K562 (cell line): ENCODE data around the gene RBM28. TPM values are rescaled to one million over a fixed set of nuclear protein-coding genes. Genes with fewer than 3 reads are reported as not detected.
A peak's percentile ranks its signal among the peaks of the same experiment; 100 is the strongest.

ENCODE experiments used
- ATAC-seq: fragments of 200-7000 bp; cut with Tn5 transposase; 3 replicates; pipeline ENCODE4 v1.9.1; 2020; ENCODE audit warnings: moderate library complexity
- BruUV-seq: library from RNA; stranded (reverse); fragments of 400-500 nt; replicated peaks from 2 replicates; lab custom pipeline; 2021; lab: Mats Ljungman, UMichigan
- CTCF ChIA-PET: fragments of 300-600 bp; formaldehyde crosslinking; extraction: SDS; loops from one replicate; lab custom pipeline; 2021; ENCODE audit warnings: low intra/inter-chr PET ratio; lab: Yijun Ruan, JAX
- POLR2A ChIA-PET: fragments of 300-600, 350-650 bp; sonication (Branson Sonifier 250); formaldehyde crosslinking; extraction: SDS; loops from one replicate; lab custom pipeline; 2021; ENCODE audit warnings: antibody characterized with exemption, inconsistent platforms; lab: Yijun Ruan, JAX
- DNase-seq, 4 experiments: peaks; one replicate each; pipeline versions ENCODE4 v3.0.0 to v3.0.0-alpha.2; 2011 to 2018; ENCODE audit warnings: low spot score in 3 of 4, mixed read lengths in 3 of 4; ENCODE audit errors: extremely low read depth in 1 of 4
- FAIRE-seq: peaks from 2 replicates; lab custom pipeline; 2011; peaks lifted over from hg19 to GRCh38; lab: Jason Lieb, UNC
- H2AFZ ChIP-seq: 2 replicates; pipeline ENCODE4 v1.6.0; 2011; ENCODE audit warnings: low read depth, low read length, control low read depth, inconsistent platforms
- H3K27ac ChIP-seq: fragments of 200-600 bp; 3 replicates; pipeline ENCODE4 v1.8.0; 2011; ENCODE audit warnings: low read depth, mild to moderate bottlenecking, control low read depth, inconsistent platforms, low read length, moderate library complexity, mixed read lengths; ENCODE audit errors: extremely low read depth
- H3K27me3 ChIP-seq, 2 experiments: fragments of 300-600 bp in 1 of 2; 2 replicates in 1 of 2; 3 replicates in 1 of 2; pipeline versions ENCODE4 v1.6.0 to v1.8.0; 2011; ENCODE audit warnings: inconsistent platforms in 2 of 2, low read length in 2 of 2, mild to moderate bottlenecking in 1 of 2, mixed read lengths in 1 of 2, moderate library complexity in 1 of 2; ENCODE audit not compliant: control insufficient read depth in 2 of 2, insufficient read depth in 2 of 2
- H3K36me3 ChIP-seq: fragments of 300-600 bp; 3 replicates; pipeline ENCODE4 v1.8.0; 2011; ENCODE audit warnings: mild to moderate bottlenecking, low read length, inconsistent platforms; ENCODE audit not compliant: control insufficient read depth, insufficient read depth
- H3K4me1 ChIP-seq, 2 experiments: fragments of 200-600 bp in 1 of 2; replicated peaks in 1 of 2; 2 replicates in 1 of 2; 3 replicates in 1 of 2; pipeline versions ENCODE4 v1.5.1 to v1.8.0; 2011; ENCODE audit warnings: inconsistent platforms in 2 of 2, low read length in 2 of 2, mild to moderate bottlenecking in 1 of 2, mixed read lengths in 1 of 2, moderate library complexity in 1 of 2; ENCODE audit not compliant: control insufficient read depth in 2 of 2, insufficient read depth in 2 of 2
- H3K4me2 ChIP-seq: 2 replicates; pipeline ENCODE4 v1.6.1; 2011; ENCODE audit warnings: low read length, control low read depth, inconsistent platforms, mixed read lengths; ENCODE audit not compliant: insufficient read depth
- H3K4me3 ChIP-seq: fragments of 200-600 bp; sonication (generic), shearing (Covaris generic); 2 replicates; pipeline ENCODE4 v1.5.1; 2016; ENCODE audit warnings: control low read depth, inconsistent platforms
- H3K79me2 ChIP-seq: fragments of 200-600 bp; 3 replicates; pipeline ENCODE4 v1.8.0; 2011; ENCODE audit warnings: low read length, inconsistent platforms; ENCODE audit not compliant: control insufficient read depth, insufficient read depth
- H3K9ac ChIP-seq, 2 experiments: 2 replicates each; pipeline versions ENCODE4 v1.6.0 to v1.6.1; 2011; ENCODE audit warnings: low read depth in 2 of 2, low read length in 2 of 2, control low read depth in 1 of 2, inconsistent platforms in 1 of 2, mild to moderate bottlenecking in 1 of 2, mixed read lengths in 1 of 2; ENCODE audit not compliant: insufficient read depth in 1 of 2
- H3K9me1 ChIP-seq: one replicate; pipeline ENCODE4 v1.6.0; 2011; ENCODE audit warnings: inconsistent platforms, mild to moderate bottlenecking, low read length, moderate library complexity; ENCODE audit not compliant: control insufficient read depth, insufficient read depth
- H3K9me3 ChIP-seq: replicated peaks from 2 replicates; pipeline ENCODE4 v1.5.1; 2011; ENCODE audit warnings: low read depth, low read length, inconsistent platforms; ENCODE audit not compliant: control insufficient read depth, insufficient read depth
- H4K20me1 ChIP-seq: replicated peaks from 2 replicates; pipeline ENCODE4 v1.6.1; 2011; ENCODE audit warnings: low read length, inconsistent platforms, mixed read lengths; ENCODE audit not compliant: control insufficient read depth, insufficient read depth
- BCOR ChIP-seq: fragments of 450-650 bp; IDR thresholded peaks from 2 replicates; pipeline ENCODE4 v1.6.1; 2016
- BRCA1 ChIP-seq, 2 experiments: fragments of 450-650 bp in 1 of 2; sonication (generic) in 1 of 2; formaldehyde crosslinking in 1 of 2; IDR thresholded peaks; 2 replicates each; pipeline versions ENCODE4 v1.5.0 to v1.6.1; 2017 to 2020; ENCODE audit warnings: mild to moderate bottlenecking in 1 of 2, missing genetic modification reagents in 1 of 2
- CBFA2T3 ChIP-seq: fragments of 450-650 bp; IDR thresholded peaks from 2 replicates; pipeline ENCODE4 v1.6.1; 2017
- CHD2 ChIP-seq: IDR thresholded peaks from 2 replicates; pipeline ENCODE4 v1.6.1; 2011; ENCODE audit warnings: low read depth, low read length
- HEY1 ChIP-seq: fragments of 250-450 bp; sonication (Bioruptor Pico); IDR thresholded peaks from 2 replicates; pipeline ENCODE4 v1.5.0; 2020; ENCODE audit warnings: mild to moderate bottlenecking, moderate library complexity, borderline replicate concordance
- HIVEP1 ChIP-seq: fragments of 250-450 bp; sonication (Bioruptor Pico); IDR thresholded peaks from 2 replicates; pipeline ENCODE4 v1.4.0; 2020; ENCODE audit warnings: mild to moderate bottlenecking
- JUN ChIP-seq, 2 experiments: sonication (generic) in 1 of 2; formaldehyde crosslinking in 1 of 2; IDR thresholded peaks; 2 replicates each; pipeline versions ENCODE4 v1.6.1 to v1.8.0; 2012 to 2022; ENCODE audit warnings: borderline replicate concordance in 2 of 2, mild to moderate bottlenecking in 2 of 2, improper control_type of control experiment in 1 of 2, low read depth in 1 of 2, low read length in 1 of 2, missing genetic modification reagents in 1 of 2
- JUNB ChIP-seq: fragments of 450-650 bp; formaldehyde crosslinking; conservative IDR thresholded peaks from 2 replicates; pipeline ENCODE4 v1.4.0; 2020; ENCODE audit warnings: mild to moderate bottlenecking
- LCOR ChIP-seq: sonication (generic); formaldehyde crosslinking; IDR thresholded peaks from 2 replicates; pipeline ENCODE4 v1.8.0; 2022; ENCODE audit warnings: mild to moderate bottlenecking, missing genetic modification reagents
- MTA1 ChIP-seq: fragments of 450-650 bp; IDR thresholded peaks from 2 replicates; pipeline ENCODE4 v1.6.1; 2017; ENCODE audit warnings: borderline replicate concordance
- MTA2 ChIP-seq: fragments of 450-650 bp; IDR thresholded peaks from 2 replicates; pipeline ENCODE4 v1.6.1; 2016; ENCODE audit warnings: low read depth
- NFIC ChIP-seq: fragments of 450-650 bp; IDR thresholded peaks from 2 replicates; pipeline ENCODE4 v1.6.1; 2017; ENCODE audit warnings: mild to moderate bottlenecking, inconsistent platforms
- NR4A1 ChIP-seq, 2 experiments: fragments of 250-450 bp in 1 of 2; fragments of 450-650 bp in 1 of 2; sonication (Bioruptor Pico) in 1 of 2; IDR thresholded peaks; 2 replicates each; pipeline versions ENCODE4 v1.4.0 to v1.6.1; 2016 to 2020; ENCODE audit warnings: mild to moderate bottlenecking in 2 of 2, missing compliant biosample characterization in 1 of 2, missing genetic modification characterization in 1 of 2, moderate library complexity in 1 of 2
- POLR2G ChIP-seq: fragments of 200-400 bp; formaldehyde crosslinking; IDR thresholded peaks from 2 replicates; pipeline ENCODE4 v1.6.1; 2017; ENCODE audit warnings: low read depth, mild to moderate bottlenecking, antibody characterized with exemption, low read length, moderate library complexity
- TGIF2 ChIP-seq: sonication (generic); formaldehyde crosslinking; IDR thresholded peaks from 2 replicates; pipeline ENCODE4 v1.8.1; 2022; ENCODE audit warnings: mild to moderate bottlenecking, missing genetic modification reagents, moderate library complexity
- ZNF75A ChIP-seq: fragments of 450-650 bp; formaldehyde crosslinking; IDR thresholded peaks from 2 replicates; pipeline ENCODE4 v1.4.0; 2020; ENCODE audit warnings: mild to moderate bottlenecking
- WGBS: fragments of 100-300 bp; shearing (Covaris generic); methylation state at CpG from one replicate; pipeline ENCODE4 v1.1.6; 2016; ENCODE audit warnings: low coverage, mixed read lengths; ENCODE audit not compliant: insufficient coverage; ENCODE audit errors: missing lambda C conversion rate; 5-methylcytosine and 5-hydroxymethylcytosine counted together
- in situ Hi-C: fragments of 300-500 bp; cut with MboI; formaldehyde crosslinking; loops from 4 replicates; pipeline ENCODE4 v1.15.0; 2018; ENCODE audit warnings: inconsistent platforms, mixed read lengths
- intact Hi-C: fragments of 100-400 bp; cut with micrococcal nuclease; formaldehyde crosslinking; loops from 2 replicates; pipeline ENCODE4 v1.14.2; 2022
- polyA plus RNA-seq, 8 experiments: library from polyadenylated mRNA; depleted of rRNA in 4 of 8; stranded (reverse) in 5 of 8; unstranded in 3 of 8; fragments of >200 nt; fragmentation: Nextera tagmentation in 2 of 8; fragmentation: Illumina TruSeq in 1 of 8; extraction: Ambion mirVana in 2 of 8; extraction: Trizol in 1 of 8; gene quantifications; 2 replicates each; pipeline versions ENCODE4 v1.2.1 to v1.2.3, GENCODE V29; 2011 to 2014; ENCODE audit warnings: inconsistent platforms in 1 of 8, missing spikeins in 1 of 8
- total RNA-seq, 7 experiments: library from RNA; depleted of rRNA in 6 of 7; stranded (reverse); fragments of >200 nt in 6 of 7; fragmentation: Illumina TruSeq in 2 of 7; extraction: Trizol in 2 of 7; gene quantifications; 2 replicates each; pipeline versions ENCODE4 v1.2.1 to v1.2.3, GENCODE V29; 2011 to 2021; ENCODE audit warnings: low replicate concordance in 1 of 7
- TF ChIP-seq, protein P1 (sequence below): fragments of 250-450 bp; sonication (Bioruptor Pico); IDR thresholded peaks from 2 replicates; pipeline ENCODE4 v1.4.0; 2020; ENCODE audit warnings: mild to moderate bottlenecking, moderate library complexity
- TF ChIP-seq, protein P2 (sequence below): fragments of 450-650 bp; IDR thresholded peaks from 2 replicates; pipeline ENCODE4 v1.6.1; 2016; ENCODE audit warnings: low read depth, mild to moderate bottlenecking, moderate library complexity

RBM28 gene
- total and polyA plus RNA-seq, 9 of the 15 experiments (the other 6 are each of a cell fraction or from before 2014, with no cell fraction given): 65.8 to 213 (median 138) TPM

DNA sequence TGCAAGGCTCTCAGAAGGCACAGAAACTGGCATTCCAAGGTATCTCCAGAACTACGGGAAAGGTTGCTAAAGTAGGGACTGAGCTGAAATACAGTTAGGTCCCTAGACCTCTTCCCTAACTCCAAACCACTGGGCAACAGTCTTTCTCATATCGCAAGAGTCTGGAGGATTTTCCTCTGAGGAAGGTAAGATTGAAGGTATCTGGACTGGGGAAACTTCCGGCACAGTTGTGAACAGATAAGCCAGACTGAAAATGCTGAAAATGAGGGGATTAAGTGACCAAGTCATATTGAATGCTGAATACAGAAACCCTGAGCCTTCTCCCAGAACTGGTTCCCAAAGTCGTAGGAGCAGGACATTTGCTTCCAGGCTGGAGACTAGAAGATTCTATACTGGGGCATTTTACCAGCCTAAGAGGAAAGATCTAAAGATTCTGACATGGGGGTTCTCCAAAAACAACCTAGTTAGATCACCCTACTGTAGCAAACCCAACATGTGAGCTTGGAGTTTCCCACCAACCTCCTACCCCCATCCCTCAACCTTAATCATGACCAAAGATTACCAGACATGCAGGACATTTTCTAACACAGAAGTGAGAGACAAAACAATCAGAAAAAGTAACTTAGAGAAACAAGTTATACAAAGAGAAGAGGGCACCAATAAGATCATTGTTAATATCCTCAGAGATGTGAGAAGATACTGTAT, 20.6 kb upstream of the RBM28 start:
- intact Hi-C loops: no loop called here
- FAIRE-seq (peak; percentile 57), ATAC-seq (peak; percentile 7; the same call in 2 of the 3 replicates), DNase-seq (peak in 1 of 4 experiments; percentile 37)
- H3K4me3 ChIP-seq: no peak overlapping the region
- H4K20me1 ChIP-seq: no peaks in the 10 kb centered on the region; the same call in 1 of the 2 replicates
- no peaks in the 10 kb centered on the region for H3K9me3 ChIP-seq
- no peak overlapping the region for H3K27ac ChIP-seq
- peaks cover 49 to 52% of the 10 kb centered on the region in 2 experiments for H3K27me3 ChIP-seq
- no peak overlapping the region for H3K9ac ChIP-seq
- H3K36me3 ChIP-seq: no peaks in the 10 kb centered on the region
- peaks cover 6 to 19% of the 10 kb centered on the region in 2 experiments; a peak in 3 of 5 replicates for H3K4me1 ChIP-seq
- BruUV-seq: no TSS peak
- no peak overlapping the region for H3K4me2 ChIP-seq
- H3K79me2 ChIP-seq: no peaks in the 10 kb centered on the region
- WGBS: 0% methylated on average over 4 of the region's 4 CpGs
- H3K9me1 ChIP-seq: no peaks in the 10 kb centered on the region
- no peak overlapping the region for H2AFZ ChIP-seq
- in situ Hi-C loops: no loop called here
- POLR2A ChIA-PET: interaction anchor here (2.2 kb wide), 1 partner anchor 9 kb away, joined by 6 read pairs; no protein-coding TSS in a partner anchor
- CTCF ChIA-PET: no interaction called here
- no peak for TF ChIP-seq TGIF2 (CRISPR knock-in tag)
- no peak for TF ChIP-seq CHD2
- no peak for TF ChIP-seq NFIC
- TF ChIP-seq MTA1: no peak
- TF ChIP-seq CBFA2T3: peak; percentile 67
- TF ChIP-seq ZNF75A (CRISPR knock-in tag): no peak
- TF ChIP-seq MTA2: no peak
- no peak for TF ChIP-seq JUNB (CRISPR knock-in tag)
- 0 out of 2 replicates have a peak, but pooled peaks have one; percentile 31 for TF ChIP-seq LCOR (CRISPR knock-in tag)
- TF ChIP-seq, protein P1, sequence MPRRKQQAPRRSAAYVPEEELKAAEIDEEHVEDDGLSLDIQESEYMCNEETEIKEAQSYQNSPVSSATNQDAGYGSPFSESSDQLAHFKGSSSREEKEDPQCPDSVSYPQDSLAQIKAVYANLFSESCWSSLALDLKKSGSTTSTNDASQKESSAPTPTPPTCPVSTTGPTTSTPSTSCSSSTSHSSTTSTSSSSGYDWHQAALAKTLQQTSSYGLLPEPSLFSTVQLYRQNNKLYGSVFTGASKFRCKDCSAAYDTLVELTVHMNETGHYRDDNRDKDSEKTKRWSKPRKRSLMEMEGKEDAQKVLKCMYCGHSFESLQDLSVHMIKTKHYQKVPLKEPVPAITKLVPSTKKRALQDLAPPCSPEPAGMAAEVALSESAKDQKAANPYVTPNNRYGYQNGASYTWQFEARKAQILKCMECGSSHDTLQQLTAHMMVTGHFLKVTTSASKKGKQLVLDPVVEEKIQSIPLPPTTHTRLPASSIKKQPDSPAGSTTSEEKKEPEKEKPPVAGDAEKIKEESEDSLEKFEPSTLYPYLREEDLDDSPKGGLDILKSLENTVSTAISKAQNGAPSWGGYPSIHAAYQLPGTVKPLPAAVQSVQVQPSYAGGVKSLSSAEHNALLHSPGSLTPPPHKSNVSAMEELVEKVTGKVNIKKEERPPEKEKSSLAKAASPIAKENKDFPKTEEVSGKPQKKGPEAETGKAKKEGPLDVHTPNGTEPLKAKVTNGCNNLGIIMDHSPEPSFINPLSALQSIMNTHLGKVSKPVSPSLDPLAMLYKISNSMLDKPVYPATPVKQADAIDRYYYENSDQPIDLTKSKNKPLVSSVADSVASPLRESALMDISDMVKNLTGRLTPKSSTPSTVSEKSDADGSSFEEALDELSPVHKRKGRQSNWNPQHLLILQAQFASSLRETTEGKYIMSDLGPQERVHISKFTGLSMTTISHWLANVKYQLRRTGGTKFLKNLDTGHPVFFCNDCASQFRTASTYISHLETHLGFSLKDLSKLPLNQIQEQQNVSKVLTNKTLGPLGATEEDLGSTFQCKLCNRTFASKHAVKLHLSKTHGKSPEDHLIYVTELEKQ: no peak
- TF ChIP-seq HIVEP1 (CRISPR knock-in tag): no peak
- no peak for TF ChIP-seq BCOR
- no peak for TF ChIP-seq HEY1 (CRISPR knock-in tag)
- TF ChIP-seq JUN (IDR thresholded peaks at IDR 0.05; ENCODE audit: borderline replicate concordance, low read depth, low read length): no peak
- TF ChIP-seq JUN (CRISPR knock-in tag; IDR thresholded peaks at IDR 0.05; ENCODE audit: borderline replicate concordance): no peak
- TF ChIP-seq BRCA1 (IDR thresholded peaks at IDR 0.05): no peak
- TF ChIP-seq BRCA1 (CRISPR knock-in tag; IDR thresholded peaks at IDR 0.05): no peak
- TF ChIP-seq NR4A1 (CRISPR knock-in tag; IDR thresholded peaks at IDR 0.05): no peak
- no peak for TF ChIP-seq NR4A1 (tag; IDR thresholded peaks at IDR 0.05)
- TF ChIP-seq, protein P2, sequence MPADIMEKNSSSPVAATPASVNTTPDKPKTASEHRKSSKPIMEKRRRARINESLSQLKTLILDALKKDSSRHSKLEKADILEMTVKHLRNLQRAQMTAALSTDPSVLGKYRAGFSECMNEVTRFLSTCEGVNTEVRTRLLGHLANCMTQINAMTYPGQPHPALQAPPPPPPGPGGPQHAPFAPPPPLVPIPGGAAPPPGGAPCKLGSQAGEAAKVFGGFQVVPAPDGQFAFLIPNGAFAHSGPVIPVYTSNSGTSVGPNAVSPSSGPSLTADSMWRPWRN: no peak
- no peak for TF ChIP-seq POLR2G
